H4 (cell line): Measurements from ENCODE around the gene ISOC2. TPM values are rescaled to one million over a fixed set of nuclear protein-coding genes. Genes with fewer than 3 reads are reported as not detected.
"Not testable (repeated sequence)": the region's sequence is repeated elsewhere in the genome, so short reads cannot be mapped to it uniquely, and the experiment has no call there.

Source experiments
- DNase-seq: peaks from one replicate; pipeline ENCODE4 v3.0.0-alpha.2; 2015; ENCODE audit warnings: low spot score
- total RNA-seq: library from RNA; depleted of rRNA; stranded (reverse); fragments of >200 nt; shearing (Covaris generic); gene quantifications from 2 replicates; pipeline ENCODE4 v1.2.3, GENCODE V29; 2014

Gene ISOC2
- total RNA-seq, 1 experiment from 2014 or later, result 187 TPM

GRCh38 chr19:55442372-55442961, 19.0 kb downstream of the ISOC2 start:
- no peak for DNase-seq

- DNase-seq, result no peak
Measured at GRCh38 chr19:55441692-55442321, 19.6 kb downstream of the ISOC2 start.

- no peak for DNase-seq
Measured at GRCh38 chr19:55441319-55441691, 20.1 kb downstream of the ISOC2 start.

GRCh38 chr19:55440411-55441105, 20.9 kb downstream of the ISOC2 start:
- no peak for DNase-seq

- peak; percentile 25 for DNase-seq
Measured at GRCh38 chr19:55439052-55439451, 22.4 kb downstream of the ISOC2 start.

GRCh38 chr19:55437410-55437809, 24.0 kb downstream of the ISOC2 start:
- DNase-seq, result peak; percentile 88

GRCh38 chr19:55436847-55437246, 24.6 kb downstream of the ISOC2 start:
- DNase-seq, result no peak

GRCh38 chr19:55435020-55435419, 26.4 kb downstream of the ISOC2 start:
- DNase-seq, result no peak

- DNase-seq, result no peak
Measured at GRCh38 chr19:55434356-55434919, 27.0 kb downstream of the ISOC2 start.

- DNase-seq, result no peak
Measured at GRCh38 chr19:55433292-55433691, 28.1 kb downstream of the ISOC2 start.

- peak; percentile 25 for DNase-seq
Measured at GRCh38 chr19:55432241-55432959, 29.0 kb downstream of the ISOC2 start.

GRCh38 chr19:55431183-55431582, 30.3 kb downstream of the ISOC2 start:
- no peak for DNase-seq

- no peak for DNase-seq
Measured at GRCh38 chr19:55426042-55426441, 35.4 kb downstream of the ISOC2 start.

GRCh38 chr19:55424518-55424917, 36.9 kb downstream of the ISOC2 start:
- no peak for DNase-seq

GRCh38 chr19:55423225-55424005, 38.0 kb downstream of the ISOC2 start:
- DNase-seq, result no peak

- DNase-seq, result not testable (repeated sequence)
Measured at GRCh38 chr19:55421281-55421680, 40.2 kb downstream of the ISOC2 start.

GRCh38 chr19:55419624-55420236, 41.7 kb downstream of the ISOC2 start:
- no peak for DNase-seq

GRCh38 chr19:55419103-55419502, 42.3 kb downstream of the ISOC2 start:
- no peak for DNase-seq

GRCh38 chr19:55418185-55418584, 43.3 kb downstream of the ISOC2 start:
- DNase-seq, result peak; percentile 89

GRCh38 chr19:55410168-55410567, 51.3 kb downstream of the ISOC2 start:
- DNase-seq, result no peak

- DNase-seq, result not testable (repeated sequence)
Measured at GRCh38 chr19:55409179-55409578, 52.3 kb downstream of the ISOC2 start.
